HUES64 (cell line): ENCODE measurements around the gene NFIB.

Experiments
- H3K27ac ChIP-seq: 2 replicates; pipeline ENCODE4 v1.7.0; 2013; ENCODE audit warnings: low read depth, low read length, inconsistent platforms
- H3K27me3 ChIP-seq: 2 replicates; pipeline ENCODE4 v1.6.1; 2013; ENCODE audit warnings: mild to moderate bottlenecking, low read length; ENCODE audit not compliant: insufficient read depth
- H3K36me3 ChIP-seq: 2 replicates; pipeline ENCODE4 v1.6.1; 2013; ENCODE audit warnings: mild to moderate bottlenecking, low read length; ENCODE audit not compliant: insufficient read depth
- H3K4me1 ChIP-seq: 2 replicates; pipeline ENCODE4 v1.6.1; 2013; ENCODE audit warnings: mild to moderate bottlenecking, low read length, moderate library complexity; ENCODE audit not compliant: insufficient read depth
- H3K4me3 ChIP-seq: 2 replicates; pipeline ENCODE4 v1.5.1; 2013; ENCODE audit warnings: mild to moderate bottlenecking, low read length, moderate library complexity
- H3K9ac ChIP-seq: 2 replicates; pipeline ENCODE4 v1.6.1; 2013; ENCODE audit warnings: mild to moderate bottlenecking, low read depth, low read length
- H3K9me3 ChIP-seq: 2 replicates; pipeline ENCODE4 v1.6.1; 2013; ENCODE audit warnings: low read depth, low read length; ENCODE audit not compliant: insufficient read depth
- WGBS: fragments of 150-250, 120-280 bp; methylation state at CpG from one replicate; pipeline ENCODE4 v1.1.7; 2013; ENCODE audit warnings: missing lambda C conversion rate; 5-methylcytosine and 5-hydroxymethylcytosine counted together

The NFIB gene

DNA sequence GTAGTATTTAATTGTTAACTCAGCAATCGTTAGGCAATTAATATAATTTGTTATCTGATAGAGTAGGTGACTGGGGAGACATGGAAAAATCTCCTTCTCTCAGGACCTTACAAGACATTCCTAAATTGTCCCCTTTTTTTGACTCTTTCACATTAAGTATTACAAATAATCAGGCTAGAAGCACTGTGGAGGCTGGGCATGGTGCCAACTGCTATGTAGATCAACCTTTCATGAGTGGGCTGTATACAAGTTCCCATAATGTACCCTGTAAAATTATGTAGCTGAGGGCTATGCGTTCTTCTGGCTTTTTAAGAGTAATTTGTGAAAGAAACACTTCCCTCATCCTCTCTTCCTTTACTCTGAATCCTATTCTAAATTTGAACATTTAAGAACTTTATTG is 140.2 kb downstream of the NFIB start:
- no peaks in the 10 kb centered on the region for H3K9me3 ChIP-seq
- no peak overlapping the region for H3K9ac ChIP-seq
- no peaks in the 10 kb centered on the region for H3K4me1 ChIP-seq
- no peaks in the 10 kb centered on the region for H3K27me3 ChIP-seq
- 100% methylated on average over 1 of the region's 2 CpGs for WGBS
- no peaks in the 10 kb centered on the region for H3K36me3 ChIP-seq
- no peak overlapping the region for H3K27ac ChIP-seq
- no peak overlapping the region for H3K4me3 ChIP-seq

DNA sequence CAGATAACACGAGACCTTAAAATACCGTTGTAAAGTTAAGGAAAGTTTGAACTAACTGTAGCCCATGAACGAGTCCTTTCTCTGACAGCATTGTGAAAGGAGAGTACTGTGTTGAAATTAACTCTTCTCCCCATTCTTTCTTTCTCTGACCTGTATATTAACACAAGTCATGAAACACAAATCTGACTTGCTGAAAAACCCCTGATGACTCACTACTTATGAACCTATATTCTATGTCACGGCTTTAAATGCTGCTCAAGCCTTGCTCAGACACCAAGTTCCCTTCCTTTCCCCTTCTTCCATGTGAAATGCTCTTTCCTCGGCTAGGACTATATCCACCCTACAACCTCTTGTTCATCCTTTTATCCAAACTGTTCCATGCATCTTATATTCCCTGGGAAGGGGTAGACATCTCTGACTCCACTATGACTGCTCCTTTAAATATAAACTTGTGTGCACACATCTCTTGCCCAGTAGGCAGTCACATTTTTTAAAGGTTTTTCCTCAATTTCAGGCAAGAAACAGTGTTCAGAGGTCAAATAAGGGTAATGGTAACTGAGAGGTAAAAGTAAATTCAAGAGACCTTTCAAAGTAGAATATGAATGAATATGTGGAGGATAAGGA is 142.9 kb downstream of the NFIB start:
- Histone ChIP-seq H3K27ac (no peak overlapping the region), H3K36me3 (no peaks in the 10 kb centered on the region), H3K4me1 (no peaks in the 10 kb centered on the region), H3K9ac (no peak overlapping the region), H3K9me3 (no peaks in the 10 kb centered on the region), H3K4me3 (no peak overlapping the region), H3K27me3 (no peaks in the 10 kb centered on the region)
- WGBS = 91% methylated on average over 4 of the region's 5 CpGs

DNA sequence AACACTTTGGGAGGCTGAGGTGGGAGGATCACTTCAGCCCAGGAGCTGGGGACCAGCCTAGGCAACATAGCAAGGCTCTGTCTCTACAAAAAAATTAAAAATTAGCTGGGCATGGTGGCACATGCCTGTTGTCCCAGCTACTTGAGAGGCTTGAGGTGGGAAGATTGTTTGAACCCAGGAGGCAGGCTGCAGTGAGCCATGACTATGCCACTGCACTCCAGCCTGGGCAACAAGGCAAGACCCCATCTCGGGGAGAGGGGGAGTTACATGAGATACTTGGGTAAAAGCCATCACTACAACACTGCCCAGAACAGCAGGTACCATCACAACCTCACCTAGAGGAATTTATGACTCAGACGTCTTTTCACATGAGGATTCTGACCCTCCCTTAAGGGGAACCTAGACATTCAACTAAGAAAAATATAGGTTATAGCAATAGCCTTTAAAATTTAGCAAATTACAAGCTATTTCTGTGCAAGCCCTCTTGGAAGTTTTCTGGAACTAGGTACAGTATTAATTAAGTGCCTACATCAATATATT is 143.5 kb downstream of the NFIB start:
- Histone ChIP-seq H3K27me3 (no peaks in the 10 kb centered on the region), H3K36me3 (no peaks in the 10 kb centered on the region), H3K4me1 (no peaks in the 10 kb centered on the region), H3K9ac (no peak overlapping the region), H3K9me3 (no peaks in the 10 kb centered on the region), H3K4me3 (no peak overlapping the region), H3K27ac (no peak overlapping the region)
- 88% methylated on average over 2 of the region's 2 CpGs for WGBS

DNA sequence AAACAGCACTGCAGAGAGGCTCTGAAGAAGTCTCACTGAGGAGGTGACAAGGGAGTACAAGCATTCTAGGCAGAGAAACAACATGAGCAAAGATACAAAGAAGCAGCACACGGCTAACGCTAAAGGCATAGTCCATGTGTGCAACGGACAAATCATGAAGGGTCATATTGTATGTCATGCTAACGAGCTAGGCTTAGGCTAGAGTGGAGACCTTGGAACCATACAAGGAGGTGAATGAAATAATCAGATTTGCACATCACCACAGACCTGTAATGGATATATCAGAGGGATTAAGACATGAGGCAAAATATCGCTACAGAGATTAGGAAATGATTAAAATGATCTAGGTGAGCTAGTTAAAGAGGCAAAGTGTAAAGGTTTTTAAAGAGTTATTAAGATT is 145.6 kb downstream of the NFIB start:
- H3K36me3 ChIP-seq = no peaks in the 10 kb centered on the region
- WGBS = 95% methylated on average over 5 of the region's 5 CpGs
- no peak overlapping the region for H3K27ac ChIP-seq
- H3K4me3 ChIP-seq = no peak overlapping the region
- H3K27me3 ChIP-seq = no peaks in the 10 kb centered on the region
- no peak overlapping the region for H3K9ac ChIP-seq
- H3K9me3 ChIP-seq = no peaks in the 10 kb centered on the region
- no peaks in the 10 kb centered on the region for H3K4me1 ChIP-seq

DNA sequence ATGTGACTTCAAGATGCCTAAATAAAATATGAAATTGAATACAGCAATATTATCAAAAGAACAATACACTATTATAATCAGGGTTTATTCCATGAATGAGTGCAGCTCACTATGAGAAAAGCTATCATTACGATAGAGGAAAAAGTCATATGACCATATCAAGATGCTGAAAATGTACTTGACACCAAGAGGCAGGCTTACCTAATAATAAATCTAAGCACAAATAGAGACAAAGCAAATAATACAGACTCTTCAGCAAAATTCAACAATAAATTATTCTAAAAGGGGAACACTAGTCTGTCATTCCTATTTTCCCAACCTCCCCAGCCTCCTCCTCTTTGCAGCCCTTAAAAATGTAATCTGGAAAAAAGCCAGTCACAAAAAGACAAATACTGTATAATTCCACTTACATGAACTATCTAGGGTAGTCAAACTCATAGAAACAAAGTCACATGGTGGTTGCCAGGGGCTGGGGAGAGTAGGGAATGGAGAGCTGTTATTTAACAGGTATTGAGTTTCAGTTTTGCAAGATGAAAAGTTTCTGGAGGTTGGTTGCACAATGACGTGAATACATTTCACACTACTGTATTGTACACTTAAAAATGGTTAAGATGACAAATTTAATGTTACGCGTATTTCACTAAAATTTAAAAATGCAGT is 148.4 kb downstream of the NFIB start:
- H3K4me3 ChIP-seq = no peak overlapping the region
- no peaks in the 10 kb centered on the region for H3K9me3 ChIP-seq
- WGBS = 93% methylated on average over 3 of the region's 4 CpGs
- no peak overlapping the region for H3K27ac ChIP-seq
- H3K9ac ChIP-seq = no peak overlapping the region
- H3K4me1 ChIP-seq = no peaks in the 10 kb centered on the region
- H3K36me3 ChIP-seq = no peaks in the 10 kb centered on the region
- no peaks in the 10 kb centered on the region for H3K27me3 ChIP-seq

DNA sequence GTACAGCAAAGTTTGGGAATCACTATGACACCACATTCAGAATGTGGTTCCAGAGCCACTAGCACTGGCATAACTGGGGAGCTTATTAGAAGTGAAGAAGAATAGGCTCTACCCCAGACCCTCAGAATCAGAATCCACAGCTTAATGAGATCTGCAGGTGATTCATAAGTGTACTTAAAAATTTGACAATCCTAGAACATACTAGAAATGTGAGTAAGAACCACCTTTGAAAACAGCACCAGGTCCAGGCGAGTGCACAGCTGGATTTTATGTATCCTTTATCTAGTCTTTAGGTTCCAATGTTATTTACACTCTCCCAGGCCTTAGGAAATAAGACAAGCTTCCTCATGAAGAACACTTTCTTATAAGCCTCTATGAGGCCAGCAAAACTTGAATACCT is 149.0 kb downstream of the NFIB start:
- Histone ChIP-seq H3K27ac (no peak overlapping the region), H3K9ac (no peak overlapping the region), H3K4me3 (no peak overlapping the region), H3K27me3 (no peaks in the 10 kb centered on the region), H3K36me3 (no peaks in the 10 kb centered on the region), H3K9me3 (no peaks in the 10 kb centered on the region), H3K4me1 (no peaks in the 10 kb centered on the region)
- 100% methylated on average over 1 of the region's 1 CpG for WGBS

DNA sequence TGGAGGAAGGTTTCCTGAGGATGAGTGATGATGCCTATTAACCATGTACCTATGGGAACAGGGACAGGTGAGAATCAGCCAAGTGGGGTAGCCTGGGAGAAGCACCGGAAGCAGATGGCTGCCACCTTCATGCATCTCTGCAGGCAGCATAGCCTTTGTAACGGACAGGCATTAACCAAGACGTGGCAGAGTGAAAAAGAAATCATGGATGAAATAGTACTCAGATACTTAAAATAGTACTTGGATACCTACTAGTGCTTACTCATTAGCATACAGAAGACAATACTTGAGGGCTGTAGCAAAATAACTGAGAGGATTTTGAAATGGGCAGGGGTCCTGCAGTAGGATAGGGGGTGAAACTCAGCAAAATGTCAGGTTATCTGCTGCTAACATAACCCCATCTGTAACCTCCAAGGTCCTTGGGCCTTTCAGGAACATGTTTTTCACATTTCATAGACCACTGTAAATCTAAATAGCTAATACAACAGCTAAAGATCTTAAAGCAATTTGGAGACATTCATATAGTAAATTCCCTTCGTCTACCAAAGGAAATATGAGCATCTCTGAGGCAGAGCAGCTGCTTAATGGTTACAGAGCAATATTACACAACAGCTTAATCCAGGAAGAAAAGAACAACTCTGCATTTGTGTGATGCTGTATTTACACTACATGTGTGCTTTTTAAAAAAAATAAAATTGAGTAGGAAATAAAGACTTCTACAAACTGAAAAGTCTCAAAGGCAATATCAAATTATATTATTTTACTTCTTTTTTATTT is 154.3 kb downstream of the NFIB start:
- WGBS = 88% methylated on average over 4 of the region's 4 CpGs

DNA sequence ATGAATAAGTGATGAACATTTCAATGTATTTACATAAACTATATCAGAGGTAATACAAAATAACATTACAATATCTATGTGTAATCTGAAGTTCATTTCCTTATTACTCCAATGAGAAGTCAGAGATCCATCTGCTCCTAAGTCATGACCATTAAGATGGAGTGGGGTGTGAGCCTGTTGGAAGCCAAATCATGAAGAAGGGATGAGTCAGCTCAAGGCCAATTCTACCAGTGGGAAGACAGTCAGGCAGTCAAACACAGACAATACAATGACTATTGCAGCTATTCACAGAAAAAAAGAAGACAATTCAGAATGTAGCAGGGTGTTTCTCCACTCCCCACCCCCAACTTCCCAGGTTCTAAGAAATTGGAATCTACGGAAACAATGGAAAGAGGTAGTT is 155.0 kb downstream of the NFIB start:
- Histone ChIP-seq H3K4me3 (no peak overlapping the region), H3K9me3 (no peaks in the 10 kb centered on the region), H3K36me3 (no peaks in the 10 kb centered on the region), H3K27me3 (no peaks in the 10 kb centered on the region), H3K27ac (no peak overlapping the region), H3K9ac (no peak overlapping the region), H3K4me1 (peaks cover 17% of the 10 kb centered on the region)
- WGBS = 86% methylated on average over 1 of the region's 1 CpG

More for the DNA sequence above, 154.3 kb downstream of the NFIB start:
- no peaks in the 10 kb centered on the region for H3K27me3 ChIP-seq
- no peak overlapping the region for H3K9ac ChIP-seq
- no peaks in the 10 kb centered on the region for H3K9me3 ChIP-seq
- peaks cover 17% of the 10 kb centered on the region for H3K4me1 ChIP-seq
- no peaks in the 10 kb centered on the region for H3K36me3 ChIP-seq
- H3K27ac ChIP-seq = no peak overlapping the region
- no peak overlapping the region for H3K4me3 ChIP-seq

DNA sequence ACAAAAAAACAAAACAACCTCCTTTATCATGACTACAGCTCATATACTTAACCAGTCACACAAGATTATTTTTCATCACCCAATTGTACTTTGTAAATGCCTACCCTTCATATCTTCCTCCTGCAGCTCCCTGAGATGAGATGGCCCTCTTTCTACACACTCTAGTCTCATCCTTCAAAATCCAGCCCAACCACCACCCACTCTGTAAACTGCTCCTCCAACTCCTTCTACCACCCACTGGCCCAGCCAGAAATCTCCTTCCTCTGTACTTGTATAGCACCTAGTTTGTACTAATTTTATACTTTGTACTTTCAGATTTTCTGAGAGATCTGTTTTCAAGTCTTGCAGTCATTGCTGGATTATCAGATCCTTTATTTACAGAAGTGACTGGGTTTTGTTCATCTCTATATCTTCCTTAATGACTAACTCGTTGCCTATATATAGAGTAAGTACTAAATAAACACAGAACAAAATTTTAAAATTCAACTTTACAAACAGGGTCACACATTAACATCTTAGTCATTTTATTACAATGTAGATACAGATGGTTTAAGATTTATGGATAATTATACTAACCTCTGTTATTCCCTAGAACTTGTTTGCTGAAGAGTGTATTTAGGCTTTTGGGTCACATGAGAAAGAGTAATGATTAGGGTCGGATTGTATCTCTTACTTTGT is 155.7 kb downstream of the NFIB start:
- H3K9me3 ChIP-seq = no peaks in the 10 kb centered on the region
- no peak overlapping the region for H3K9ac ChIP-seq
- no peaks in the 10 kb centered on the region for H3K36me3 ChIP-seq
- 92% methylated on average over 1 of the region's 2 CpGs for WGBS
- H3K4me3 ChIP-seq = no peak overlapping the region
- H3K4me1 ChIP-seq = peaks cover 22% of the 10 kb centered on the region
- H3K27me3 ChIP-seq = no peaks in the 10 kb centered on the region
- H3K27ac ChIP-seq = no peak overlapping the region

DNA sequence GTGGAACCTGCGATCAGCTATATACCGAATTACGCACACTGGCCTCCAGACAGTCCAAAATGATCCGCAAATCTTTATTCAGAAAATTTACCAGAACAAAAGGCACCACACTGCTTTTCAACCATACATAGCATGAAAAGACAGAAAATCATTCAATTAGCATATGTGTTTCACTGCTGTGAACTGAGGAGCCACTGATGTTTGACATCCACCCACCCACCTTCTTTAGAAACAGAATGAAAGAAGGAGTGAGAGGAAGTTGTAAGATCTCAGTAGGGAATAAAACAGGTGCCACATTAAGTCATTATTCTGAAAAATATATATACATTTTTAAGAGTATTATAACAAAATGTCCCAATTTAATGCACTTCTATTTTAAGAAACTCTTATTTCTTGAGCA is 156.8 kb downstream of the NFIB start:
- no peaks in the 10 kb centered on the region for H3K27me3 ChIP-seq
- no peak overlapping the region for H3K9ac ChIP-seq
- H3K4me1 ChIP-seq = peaks cover 27% of the 10 kb centered on the region
- no peak overlapping the region for H3K27ac ChIP-seq
- no peaks in the 10 kb centered on the region for H3K9me3 ChIP-seq
- WGBS = 87% methylated on average over 4 of the region's 4 CpGs
- H3K4me3 ChIP-seq = no peak overlapping the region
- H3K36me3 ChIP-seq = no peaks in the 10 kb centered on the region

DNA sequence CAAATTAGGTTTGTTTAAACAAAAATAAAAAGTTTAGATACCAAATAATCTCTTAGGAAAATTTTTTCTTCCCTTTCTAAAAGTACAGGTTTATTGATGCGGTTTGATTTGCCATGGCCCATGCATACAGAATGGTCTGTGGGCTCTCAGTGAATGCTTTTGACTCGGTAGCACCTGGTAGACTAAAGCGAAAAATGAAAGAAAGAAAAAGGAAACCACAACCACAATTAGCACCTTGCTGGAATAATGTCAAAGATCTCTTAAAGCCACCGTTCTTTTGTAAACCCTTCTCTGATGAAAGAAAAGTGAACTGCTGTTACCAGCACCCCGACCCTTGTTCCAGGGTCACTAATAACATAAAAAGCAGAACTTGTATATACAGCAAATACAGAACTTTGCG is 157.9 kb downstream of the NFIB start:
- no peaks in the 10 kb centered on the region for H3K27me3 ChIP-seq
- no peak overlapping the region for H3K4me3 ChIP-seq
- 87% methylated on average over 5 of the region's 6 CpGs for WGBS
- H3K9ac ChIP-seq = no peak overlapping the region
- no peaks in the 10 kb centered on the region for H3K36me3 ChIP-seq
- peaks cover 27% of the 10 kb centered on the region for H3K4me1 ChIP-seq
- H3K27ac ChIP-seq = no peak overlapping the region
- no peaks in the 10 kb centered on the region for H3K9me3 ChIP-seq
